KMS-11 (cell line): Measurements from ENCODE around the gene CPE.

Experiments
- H2AFZ ChIP-seq: fragments of 200-600 bp; sonication (generic); 2 replicates; pipeline ENCODE4 v1.6.1; 2016; ENCODE audit warnings: antibody characterized with exemption, mixed run types, low read depth
- H3K27ac ChIP-seq: fragments of 200-600 bp; sonication (generic); 2 replicates; pipeline ENCODE4 v1.6.1; 2016; ENCODE audit warnings: mild to moderate bottlenecking, mixed run types
- H3K27me3 ChIP-seq: fragments of 200-600 bp; sonication (generic); 2 replicates; pipeline ENCODE4 v1.6.1; 2017; ENCODE audit warnings: mild to moderate bottlenecking, low read depth, mixed run types, moderate library complexity; ENCODE audit not compliant: insufficient read depth
- H3K36me3 ChIP-seq: fragments of 200-600 bp; sonication (generic); 2 replicates; pipeline ENCODE4 v1.6.1; 2017; ENCODE audit warnings: mild to moderate bottlenecking, mixed run types; ENCODE audit not compliant: insufficient read depth
- H3K4me1 ChIP-seq: fragments of 200-600 bp; sonication (generic); 2 replicates; pipeline ENCODE4 v1.6.1; 2016; ENCODE audit warnings: mild to moderate bottlenecking, low read depth, mixed run types; ENCODE audit not compliant: poor library complexity, severe bottlenecking
- H3K4me2 ChIP-seq: fragments of 200-600 bp; sonication (generic); 2 replicates; pipeline ENCODE4 v1.7.0; 2016; ENCODE audit warnings: mild to moderate bottlenecking, mixed run types
- H3K4me3 ChIP-seq: fragments of 200-600 bp; sonication (generic); IDR thresholded peaks from 2 replicates; pipeline ENCODE4 v1.6.1; 2017; ENCODE audit warnings: low read depth, low read length, mixed read lengths; ENCODE audit not compliant: insufficient read depth
- H3K79me2 ChIP-seq: fragments of 200-600 bp; sonication (generic); 2 replicates; pipeline ENCODE4 v1.6.1; 2016; ENCODE audit warnings: low read depth, mixed run types; ENCODE audit not compliant: insufficient read depth
- H3K9ac ChIP-seq: fragments of 200-600 bp; sonication (generic); 2 replicates; pipeline ENCODE4 v1.6.1; 2016; ENCODE audit warnings: mild to moderate bottlenecking, mixed run types
- H4K20me1 ChIP-seq: fragments of 200-600 bp; sonication (generic); 2 replicates; pipeline ENCODE4 v1.6.1; 2016; ENCODE audit warnings: mild to moderate bottlenecking, mixed run types; ENCODE audit not compliant: insufficient read depth
- CTCF ChIP-seq: fragments of 200-600 bp; sonication (generic); conservative IDR thresholded peaks from 2 replicates; pipeline ENCODE4 v1.6.1; 2017; ENCODE audit warnings: low read depth, mild to moderate bottlenecking, antibody characterized with exemption, low read length, moderate library complexity, mixed read lengths

The CPE gene

GRCh38 chr4:165507381-165507780 lies 128.6 kb downstream of the CPE start:
- no peak overlapping the region for H3K27ac ChIP-seq
- no peaks in the 10 kb centered on the region for H3K36me3 ChIP-seq
- no peak overlapping the region for H2AFZ ChIP-seq
- no peaks in the 10 kb centered on the region for H3K4me1 ChIP-seq
- no peak for TF ChIP-seq CTCF
- no peak overlapping the region for H3K9ac ChIP-seq
- H3K4me3 ChIP-seq = no peak overlapping the region
- no peaks in the 10 kb centered on the region for H3K79me2 ChIP-seq
- no peaks in the 10 kb centered on the region for H4K20me1 ChIP-seq
- no peaks in the 10 kb centered on the region for H3K27me3 ChIP-seq
- no peak overlapping the region for H3K4me2 ChIP-seq

GRCh38 chr4:165508372-165509120 lies 129.7 kb downstream of the CPE start:
- H3K4me1 ChIP-seq = no peaks in the 10 kb centered on the region
- no peaks in the 10 kb centered on the region for H3K36me3 ChIP-seq
- H4K20me1 ChIP-seq = no peaks in the 10 kb centered on the region
- H3K27me3 ChIP-seq = no peaks in the 10 kb centered on the region
- H3K4me3 ChIP-seq = no peak overlapping the region
- H2AFZ ChIP-seq = no peak overlapping the region
- no peak overlapping the region for H3K27ac ChIP-seq
- H3K9ac ChIP-seq = no peak overlapping the region
- no peaks in the 10 kb centered on the region for H3K79me2 ChIP-seq
- TF ChIP-seq CTCF = no peak
- no peak overlapping the region for H3K4me2 ChIP-seq

GRCh38 chr4:165512424-165512823 lies 133.6 kb downstream of the CPE start:
- no peaks in the 10 kb centered on the region for H3K4me1 ChIP-seq

GRCh38 chr4:165514739-165515138 lies 135.9 kb downstream of the CPE start:
- Histone ChIP-seq H3K27ac (no peak overlapping the region), H2AFZ (no peak overlapping the region), H3K27me3 (no peaks in the 10 kb centered on the region), H3K79me2 (no peaks in the 10 kb centered on the region), H3K9ac (no peak overlapping the region), H3K4me2 (no peak overlapping the region), H3K36me3 (no peaks in the 10 kb centered on the region), H3K4me3 (no peak overlapping the region), H4K20me1 (no peaks in the 10 kb centered on the region), H3K4me1 (no peaks in the 10 kb centered on the region)
- no peak for TF ChIP-seq CTCF

More at GRCh38 chr4:165512424-165512823, 133.6 kb downstream of the CPE start:
- no peak for TF ChIP-seq CTCF
- no peaks in the 10 kb centered on the region for H3K27me3 ChIP-seq
- H3K36me3 ChIP-seq = no peaks in the 10 kb centered on the region
- no peaks in the 10 kb centered on the region for H4K20me1 ChIP-seq
- H3K9ac ChIP-seq = no peak overlapping the region
- no peak overlapping the region for H3K27ac ChIP-seq
- no peak overlapping the region for H3K4me2 ChIP-seq
- H2AFZ ChIP-seq = no peak overlapping the region
- H3K79me2 ChIP-seq = no peaks in the 10 kb centered on the region
- no peak overlapping the region for H3K4me3 ChIP-seq
